ENCODE results near the gene PPP5C. TPM values are rescaled to one million over a fixed set of nuclear protein-coding genes. Genes with fewer than 3 reads are reported as not detected.

PPP5C gene
- total RNA-seq, 1 experiment from 2014 or later = 124 TPM

DNA sequence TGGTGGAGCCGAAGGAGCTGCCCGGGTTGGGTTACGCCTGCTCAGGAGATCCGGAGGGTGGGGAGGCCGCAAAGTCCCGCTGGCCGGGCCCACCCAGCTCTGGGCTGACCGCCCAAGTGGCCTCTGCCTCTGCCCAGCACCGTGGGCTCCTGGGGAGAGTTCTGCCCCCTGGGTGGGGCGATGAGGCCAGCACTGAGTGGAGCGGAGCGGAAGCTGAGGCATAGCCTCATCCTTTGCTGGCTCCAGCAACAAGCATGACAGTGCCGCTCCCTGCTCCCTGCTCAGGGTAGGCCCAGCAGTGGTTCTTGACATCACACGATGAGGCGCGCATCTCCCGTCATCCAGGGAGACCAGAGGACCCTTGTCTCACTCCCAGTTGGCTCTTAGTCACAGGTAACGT is 44.0 kb downstream of the PPP5C start:
- no TSS peak for BruUV-seq (replicated peaks)
- intact Hi-C loops (cut with micrococcal nuclease; ENCODE audit: unreplicated experiment) = no loop called here
- CTCF ChIA-PET = interaction anchor here (1.6 kb wide), 1 partner anchor 110 kb away, joined by 5 read pairs; no protein-coding TSS in a partner anchor
- H3K4me1 Mint-ChIP-seq (ENCODE audit: low read depth, unreplicated experiment) = no peaks in the 10 kb centered on the region
- no peak overlapping the region for H3K27ac Mint-ChIP-seq (ENCODE audit: unreplicated experiment)
- no peaks in the 10 kb centered on the region for H3K9me3 Mint-ChIP-seq (ENCODE audit: low read depth, unreplicated experiment)
- no peak for DNase-seq
- TF ChIP-seq, protein P1, sequence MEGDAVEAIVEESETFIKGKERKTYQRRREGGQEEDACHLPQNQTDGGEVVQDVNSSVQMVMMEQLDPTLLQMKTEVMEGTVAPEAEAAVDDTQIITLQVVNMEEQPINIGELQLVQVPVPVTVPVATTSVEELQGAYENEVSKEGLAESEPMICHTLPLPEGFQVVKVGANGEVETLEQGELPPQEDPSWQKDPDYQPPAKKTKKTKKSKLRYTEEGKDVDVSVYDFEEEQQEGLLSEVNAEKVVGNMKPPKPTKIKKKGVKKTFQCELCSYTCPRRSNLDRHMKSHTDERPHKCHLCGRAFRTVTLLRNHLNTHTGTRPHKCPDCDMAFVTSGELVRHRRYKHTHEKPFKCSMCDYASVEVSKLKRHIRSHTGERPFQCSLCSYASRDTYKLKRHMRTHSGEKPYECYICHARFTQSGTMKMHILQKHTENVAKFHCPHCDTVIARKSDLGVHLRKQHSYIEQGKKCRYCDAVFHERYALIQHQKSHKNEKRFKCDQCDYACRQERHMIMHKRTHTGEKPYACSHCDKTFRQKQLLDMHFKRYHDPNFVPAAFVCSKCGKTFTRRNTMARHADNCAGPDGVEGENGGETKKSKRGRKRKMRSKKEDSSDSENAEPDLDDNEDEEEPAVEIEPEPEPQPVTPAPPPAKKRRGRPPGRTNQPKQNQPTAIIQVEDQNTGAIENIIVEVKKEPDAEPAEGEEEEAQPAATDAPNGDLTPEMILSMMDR (IDR thresholded peaks at IDR 0.05; ENCODE audit: unreplicated experiment) = no peak
- no peaks in the 10 kb centered on the region for H3K27me3 Mint-ChIP-seq (ENCODE audit: unreplicated experiment)
- H3K4me3 Mint-ChIP-seq (ENCODE audit: low read depth, unreplicated experiment) = no peak overlapping the region
- peaks cover 81% of the 10 kb centered on the region for H3K36me3 Mint-ChIP-seq (ENCODE audit: insufficient read depth, unreplicated experiment)

DNA sequence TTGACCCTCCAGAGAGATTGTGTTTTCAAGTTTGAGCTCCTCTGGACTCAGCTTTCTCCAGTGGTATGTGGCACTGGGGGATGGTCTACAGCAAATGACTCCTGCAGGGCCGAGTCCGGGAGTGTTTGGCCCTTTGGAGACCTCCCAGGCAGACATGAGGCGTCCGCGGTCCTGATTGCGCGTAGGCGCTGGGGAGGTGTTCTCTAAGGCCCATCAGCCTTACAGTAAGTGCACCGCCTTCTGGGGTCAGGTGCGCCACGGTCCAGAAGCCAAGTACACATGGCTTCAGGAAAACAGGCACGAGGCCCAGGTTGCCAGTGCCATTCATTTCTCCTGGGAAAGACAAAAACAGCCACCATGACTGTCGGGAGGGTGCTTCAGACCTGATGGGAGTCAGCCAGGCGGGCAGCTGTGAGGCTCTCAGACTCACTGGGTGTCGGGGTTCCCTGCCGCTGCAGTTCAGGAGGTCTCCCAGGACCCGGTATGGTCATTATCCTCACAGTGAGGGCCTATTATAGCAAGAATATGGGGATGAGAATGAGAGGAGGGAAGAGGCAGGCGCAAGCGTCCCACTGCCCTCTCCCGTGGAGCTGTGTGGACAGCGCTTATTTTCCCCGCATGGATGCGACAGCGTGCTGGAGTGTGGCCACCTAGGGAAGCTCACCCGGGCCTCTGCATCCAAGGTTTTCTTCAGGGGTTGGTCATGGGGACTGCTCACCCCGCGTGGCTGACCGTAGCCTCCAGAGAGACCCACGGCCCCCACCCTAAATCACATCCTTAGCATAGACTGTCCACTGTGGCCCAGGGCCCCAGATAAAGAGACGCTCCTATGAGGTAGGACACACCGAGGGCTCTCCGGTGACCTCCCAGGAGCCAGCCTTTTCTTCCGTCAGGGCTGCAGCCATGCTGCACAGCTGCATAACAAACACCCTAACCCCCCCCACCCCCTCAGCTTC is 44.7 kb downstream of the PPP5C start:
- no peaks in the 10 kb centered on the region for H3K9me3 Mint-ChIP-seq (ENCODE audit: low read depth, unreplicated experiment)
- DNase-seq = no peak
- no peak overlapping the region for H3K4me3 Mint-ChIP-seq (ENCODE audit: low read depth, unreplicated experiment)
- CTCF ChIA-PET = interaction anchor here (0.7 to 1.6 kb wide), 3 partner anchors 111 to 645 kb away, joined by 3 to 7 read pairs (median 5); no protein-coding TSS in a partner anchor
- no peaks in the 10 kb centered on the region for H3K27me3 Mint-ChIP-seq (ENCODE audit: unreplicated experiment)
- H3K36me3 Mint-ChIP-seq (ENCODE audit: insufficient read depth, unreplicated experiment) = peaks cover 79% of the 10 kb centered on the region
- TF ChIP-seq, protein P1 (IDR thresholded peaks at IDR 0.05; ENCODE audit: unreplicated experiment) = no peak
- BruUV-seq (replicated peaks) = no TSS peak
- H3K27ac Mint-ChIP-seq (ENCODE audit: unreplicated experiment) = no peak overlapping the region
- intact Hi-C loops (cut with micrococcal nuclease; ENCODE audit: unreplicated experiment) = no loop called here
- H3K4me1 Mint-ChIP-seq (ENCODE audit: low read depth, unreplicated experiment) = no peaks in the 10 kb centered on the region

DNA sequence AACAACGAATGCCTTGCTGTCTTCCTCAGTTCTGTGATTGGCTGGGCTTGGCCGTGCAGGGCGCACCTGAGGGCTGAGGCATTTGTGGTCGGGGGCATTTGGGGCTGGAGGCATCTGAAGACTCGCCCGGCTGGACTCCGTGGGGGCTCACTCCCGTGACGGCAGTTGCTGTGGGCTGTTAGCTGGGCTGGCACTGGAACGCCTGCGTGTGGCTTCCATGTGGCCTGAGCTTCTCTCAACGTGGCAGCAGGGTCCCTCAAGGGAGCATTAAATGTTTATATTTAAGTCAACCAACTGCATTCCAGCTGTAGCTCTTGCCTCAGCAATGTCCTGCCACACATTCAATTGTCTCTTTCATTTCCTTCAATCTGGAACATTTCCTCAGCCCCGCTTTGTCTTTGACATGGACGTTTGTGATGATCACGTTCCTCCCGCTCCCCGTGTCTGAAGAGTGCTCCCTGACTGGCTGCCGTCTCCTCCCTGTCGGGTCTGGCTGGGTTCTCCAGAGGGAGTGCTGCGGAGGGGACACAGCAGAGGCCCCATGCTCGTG is 45.4 kb downstream of the PPP5C start:
- H3K4me3 Mint-ChIP-seq (ENCODE audit: low read depth, unreplicated experiment) = no peak overlapping the region
- H3K36me3 Mint-ChIP-seq (ENCODE audit: insufficient read depth, unreplicated experiment) = peaks cover 72% of the 10 kb centered on the region
- H3K4me1 Mint-ChIP-seq (ENCODE audit: low read depth, unreplicated experiment) = no peaks in the 10 kb centered on the region
- H3K9me3 Mint-ChIP-seq (ENCODE audit: low read depth, unreplicated experiment) = no peaks in the 10 kb centered on the region
- TF ChIP-seq, protein P1 (IDR thresholded peaks at IDR 0.05; ENCODE audit: unreplicated experiment) = no peak
- intact Hi-C loops (cut with micrococcal nuclease; ENCODE audit: unreplicated experiment) = no loop called here
- BruUV-seq (replicated peaks) = no TSS peak
- no peak overlapping the region for H3K27ac Mint-ChIP-seq (ENCODE audit: unreplicated experiment)
- no peaks in the 10 kb centered on the region for H3K27me3 Mint-ChIP-seq (ENCODE audit: unreplicated experiment)
- no peak for DNase-seq
- CTCF ChIA-PET = interaction anchor here (0.7 to 1.6 kb wide), 3 partner anchors 111 to 645 kb away, joined by 3 to 7 read pairs (median 5); no protein-coding TSS in a partner anchor

DNA sequence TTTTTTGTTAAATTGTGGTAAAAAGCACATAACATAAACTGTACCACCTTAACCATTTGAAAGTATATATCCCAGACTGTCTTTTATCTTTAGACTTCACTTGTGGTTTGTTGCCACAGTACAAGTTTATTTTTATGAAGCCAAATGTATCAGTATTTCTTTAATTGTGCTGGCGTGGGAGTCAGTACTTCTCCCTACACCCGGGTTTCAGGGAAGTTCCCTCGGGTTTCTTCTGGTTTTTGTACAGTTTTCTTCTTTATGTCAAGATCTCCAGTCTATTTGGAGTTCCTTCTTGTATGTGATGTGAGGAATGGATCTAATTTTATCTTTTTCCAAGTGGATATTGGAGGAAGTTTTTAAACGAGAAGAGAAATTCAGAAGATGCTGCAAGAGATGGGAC is 46.0 kb downstream of the PPP5C start:
- Mint-ChIP-seq H3K27me3 (ENCODE audit: unreplicated experiment) (no peaks in the 10 kb centered on the region), H3K9me3 (ENCODE audit: low read depth, unreplicated experiment) (no peaks in the 10 kb centered on the region), H3K36me3 (ENCODE audit: insufficient read depth, unreplicated experiment) (peaks cover 67% of the 10 kb centered on the region), H3K27ac (ENCODE audit: unreplicated experiment) (no peak overlapping the region), H3K4me1 (ENCODE audit: low read depth, unreplicated experiment) (no peaks in the 10 kb centered on the region), H3K4me3 (ENCODE audit: low read depth, unreplicated experiment) (no peak overlapping the region)
- no TSS peak for BruUV-seq (replicated peaks)
- TF ChIP-seq, protein P1 (IDR thresholded peaks at IDR 0.05; ENCODE audit: unreplicated experiment) = no peak
- DNase-seq = no peak
- CTCF ChIA-PET = no interaction called here
- intact Hi-C loops (cut with micrococcal nuclease; ENCODE audit: unreplicated experiment) = no loop called here

All from Calu3 (cell line).